Measurements from ENCODE around the gene OSBPL3.

Gene OSBPL3

DNA sequence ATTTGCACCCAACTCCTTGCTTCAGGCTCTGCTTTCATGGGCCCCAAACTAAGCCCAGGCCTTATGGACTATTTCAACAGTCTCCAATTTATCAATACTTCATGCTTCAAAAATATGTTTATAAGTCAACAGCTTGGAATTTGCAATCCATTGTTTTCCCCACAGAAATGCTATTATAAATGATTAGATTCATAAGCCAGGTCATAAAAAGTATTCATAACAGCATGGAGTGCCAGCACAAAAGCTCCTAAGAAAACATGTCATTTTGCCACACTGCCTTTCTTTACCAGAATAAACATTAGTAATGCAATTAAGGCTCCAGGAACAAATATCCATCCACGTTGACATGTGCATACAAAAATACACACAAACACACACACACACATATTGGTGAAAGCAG lies 30.1 kb downstream of the OSBPL3 start:
- DNase-seq = no peak

- no peak for DNase-seq
Observed at GRCh38 chr7:24948739-24949138, 31.2 kb downstream of the OSBPL3 start.

GRCh38 chr7:24946467-24946866 lies 33.5 kb downstream of the OSBPL3 start:
- DNase-seq = no peak

GRCh38 chr7:24945899-24946298 lies 34.1 kb downstream of the OSBPL3 start:
- no peak for DNase-seq

GRCh38 chr7:24943096-24943948 lies 36.7 kb downstream of the OSBPL3 start:
- no peak for DNase-seq

DNA sequence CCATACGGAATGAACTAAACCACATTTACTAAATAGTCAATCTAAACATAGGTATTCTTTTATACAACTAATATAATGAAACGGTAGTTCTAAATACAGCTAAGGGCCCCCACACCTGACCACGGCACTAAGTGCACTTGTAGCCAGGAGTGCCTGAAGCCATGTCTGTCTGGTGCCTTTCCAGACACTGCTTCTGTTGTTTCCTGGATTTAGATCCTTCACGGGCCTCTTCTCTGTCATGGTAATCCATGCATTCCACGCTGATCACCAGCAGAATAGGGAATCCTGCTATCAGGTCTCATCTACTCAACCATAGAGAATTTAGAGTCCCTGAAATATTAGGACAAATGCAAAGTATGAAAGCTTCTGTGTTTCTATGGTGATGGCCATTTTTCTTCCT lies 37.8 kb downstream of the OSBPL3 start:
- DNase-seq = no peak

GRCh38 chr7:24939416-24939815 lies 40.6 kb downstream of the OSBPL3 start:
- no peak for DNase-seq

GRCh38 chr7:24936121-24936824 lies 43.7 kb downstream of the OSBPL3 start:
- DNase-seq = no peak

DNA sequence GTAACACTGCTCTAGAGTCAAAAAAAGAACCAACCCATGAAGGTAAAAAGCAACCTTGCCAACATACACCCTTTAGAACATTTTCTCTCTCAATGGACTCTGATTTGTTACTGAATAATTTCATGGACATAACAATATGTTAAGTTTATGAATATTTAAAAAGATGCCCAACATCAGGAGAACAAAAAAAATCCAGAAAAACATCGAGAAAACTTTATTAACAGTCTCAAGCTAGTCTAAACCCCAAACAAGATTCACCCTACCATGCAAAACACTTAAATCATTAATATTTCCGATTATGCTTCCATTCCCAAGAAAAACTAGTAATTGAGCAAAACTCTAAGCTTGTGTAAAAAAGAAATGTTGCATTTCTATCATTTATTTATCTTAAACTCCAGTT lies 46.7 kb downstream of the OSBPL3 start:
- no peak for DNase-seq

DNA sequence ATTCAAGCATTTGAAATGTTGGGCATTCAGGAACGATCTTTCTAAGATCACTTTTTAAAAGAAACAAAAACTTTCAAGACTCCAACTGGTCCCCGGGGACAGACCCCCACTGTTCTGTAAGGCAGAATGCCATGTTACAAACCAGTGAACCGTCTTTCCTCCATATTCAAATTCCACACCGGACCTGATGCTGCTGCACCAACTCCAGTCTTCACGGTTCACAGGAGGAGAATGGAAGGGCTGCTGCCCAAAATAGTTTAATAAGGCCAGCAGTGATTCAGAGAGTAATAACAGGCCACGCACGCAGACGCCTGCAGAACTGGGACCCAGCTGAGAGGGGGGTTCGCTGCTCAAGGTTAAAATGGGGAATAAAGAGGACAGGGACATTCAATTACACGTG lies 47.2 kb downstream of the OSBPL3 start:
- DNase-seq = no peak

GRCh38 chr7:24932389-24932788 lies 47.6 kb downstream of the OSBPL3 start:
- DNase-seq = no peak

DNA sequence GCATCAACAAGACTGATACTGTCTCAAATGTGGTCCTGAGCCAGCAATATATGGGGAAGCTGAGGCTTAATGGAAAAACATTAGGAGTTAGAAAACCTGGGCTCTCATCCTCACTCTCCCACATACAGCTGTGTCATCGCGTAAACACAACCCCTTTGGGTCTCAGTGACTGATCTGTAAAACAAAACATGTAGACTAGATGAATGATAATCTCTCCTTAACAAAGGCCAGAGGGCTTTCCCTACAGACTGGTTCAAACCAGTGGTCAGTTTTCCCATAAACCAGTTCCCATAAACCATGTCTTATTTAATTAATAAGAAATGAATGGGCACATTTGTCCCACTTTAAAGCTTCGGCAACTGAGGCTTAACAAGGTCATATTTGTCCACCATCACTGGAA lies 48.1 kb downstream of the OSBPL3 start:
- DNase-seq = no peak

DNA sequence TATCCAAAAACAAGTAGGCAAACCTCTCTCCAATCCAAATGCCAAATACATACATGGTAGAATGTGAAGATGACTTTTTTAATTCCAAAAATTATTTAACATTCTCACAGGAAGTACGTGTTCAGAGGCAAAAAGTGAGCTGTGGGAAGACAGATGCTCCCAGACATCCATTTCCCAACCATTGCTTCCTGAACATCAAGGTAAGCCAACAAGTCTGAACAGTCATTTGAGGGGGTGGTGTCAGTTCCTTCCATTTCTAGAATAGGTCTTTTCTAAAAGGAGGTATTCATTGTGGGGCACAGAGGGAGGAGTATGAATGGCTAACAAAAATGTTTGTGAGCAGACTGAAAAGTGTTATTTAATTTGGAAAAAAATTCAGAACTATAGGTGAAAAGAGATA lies 49.1 kb downstream of the OSBPL3 start:
- DNase-seq = no peak

- no peak for DNase-seq
Observed at GRCh38 chr7:24926623-24927524, 53.1 kb downstream of the OSBPL3 start.

- DNase-seq = no peak
Observed at GRCh38 chr7:24924375-24924774, 55.6 kb downstream of the OSBPL3 start.

GRCh38 chr7:24923172-24923865 lies 56.7 kb downstream of the OSBPL3 start:
- no peak for DNase-seq

DNA sequence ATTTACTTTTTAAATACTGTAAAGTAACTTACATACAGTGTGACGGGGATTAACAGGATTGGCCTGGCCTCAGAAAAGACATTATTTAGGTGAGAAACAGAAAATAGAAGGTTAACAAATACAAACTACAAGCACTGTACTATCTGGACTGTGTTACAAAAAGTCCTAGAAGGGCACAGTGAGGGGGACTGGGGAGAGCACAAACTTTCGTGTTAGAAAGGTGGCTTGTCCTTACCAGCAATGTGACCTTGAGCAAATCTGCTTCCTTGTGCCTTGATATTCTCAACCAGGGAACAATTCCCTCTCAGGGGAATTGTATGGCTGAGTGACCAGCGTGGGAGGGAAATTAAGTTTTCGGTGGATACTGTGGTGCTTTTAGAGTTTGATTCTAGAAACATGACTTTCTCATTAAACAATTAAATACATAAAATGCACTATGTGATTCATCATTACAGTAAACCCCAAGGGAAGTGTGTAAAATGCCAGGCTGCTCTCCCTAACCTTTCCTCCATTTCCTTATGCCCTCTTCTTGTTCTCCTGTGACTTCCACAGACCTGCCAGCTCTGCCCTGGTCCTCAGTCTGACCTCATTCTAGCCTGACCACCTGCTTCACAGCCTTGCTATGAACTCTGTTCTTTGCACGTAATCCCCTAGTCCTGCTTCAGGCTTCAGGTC lies 57.7 kb downstream of the OSBPL3 start:
- no peak for DNase-seq

- no peak for DNase-seq
Observed at GRCh38 chr7:24921362-24921679, 58.7 kb downstream of the OSBPL3 start.

GRCh38 chr7:24920451-24921361 lies 59.3 kb downstream of the OSBPL3 start:
- DNase-seq = no peak

GRCh38 chr7:24917510-24918239 lies 62.3 kb downstream of the OSBPL3 start:
- no peak for DNase-seq
